ENCODE measurements around the gene ZNF236. TPM values are rescaled to one million over a fixed set of nuclear protein-coding genes. Genes with fewer than 3 reads are reported as not detected.
A peak's percentile ranks its signal among the peaks of the same experiment; 100 is the strongest.
"Not testable (repeated sequence)": the region's sequence is repeated elsewhere in the genome, so short reads cannot be mapped to it uniquely, and the experiment has no call there.

Gene ZNF236
- total and polyA plus RNA-seq, 2 donors (not counting 3 experiments of a cell fraction or from before 2014, with no cell fraction given) = 4.5 to 14.7 TPM

GRCh38 chr18:76963936-76964335 lies 141.6 kb downstream of the ZNF236 start:
- H3K27me3 ChIP-seq (ENCODE audit: control insufficient read depth in 2 of 2, insufficient read depth in 2 of 2, low read length in 2 of 2) = no peaks in the 10 kb centered on the region

DNA sequence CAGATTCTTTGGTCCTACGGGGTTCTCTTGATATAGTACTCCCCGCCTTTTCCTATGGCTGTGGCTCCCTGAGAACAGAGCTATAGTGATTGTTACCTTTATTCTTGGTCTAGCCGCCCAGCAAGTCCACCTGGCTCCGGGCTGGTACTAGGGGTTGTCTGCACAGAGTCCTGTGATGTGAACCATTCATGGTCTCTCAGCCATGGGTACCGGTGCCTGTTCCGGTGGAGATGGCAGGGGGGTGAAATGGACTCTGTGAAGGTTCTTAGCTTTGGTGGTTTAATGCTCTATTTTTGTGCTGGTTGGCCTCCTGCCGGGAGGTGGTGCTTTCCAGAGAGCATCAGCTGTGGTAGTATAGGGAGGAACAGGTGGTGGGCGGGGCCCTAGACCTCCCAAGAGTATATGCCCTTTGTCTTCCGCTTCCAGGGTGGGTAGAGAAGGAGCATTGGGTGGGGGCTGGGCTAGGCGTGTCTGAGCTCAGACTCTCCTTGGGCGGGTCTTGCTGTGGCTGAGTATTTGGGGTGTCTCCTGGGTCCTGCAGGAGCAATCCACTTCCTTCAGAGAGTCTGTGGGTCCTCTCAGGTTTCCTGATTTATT lies 143.3 kb downstream of the ZNF236 start:
- H4K20me1 ChIP-seq (replicated peaks; ENCODE audit: control insufficient read depth, extremely low read depth, insufficient read depth, low read length); H3K27ac ChIP-seq (ENCODE audit: insufficient read depth, low read depth, low read length); H3K9ac ChIP-seq (replicated peaks; ENCODE audit: extremely low read depth, insufficient read depth, low read length); DNase-seq (ENCODE audit: low read depth, low spot score); BruUV-seq (replicated peaks); H3K27me3 ChIP-seq (ENCODE audit: control insufficient read depth in 2 of 2, insufficient read depth in 2 of 2, low read length in 2 of 2); POLR2A ChIA-PET; H3K9me3 ChIP-seq (replicated peaks; ENCODE audit: control insufficient read depth, insufficient read depth, low read length); H3K79me2 ChIP-seq (ENCODE audit: control insufficient read depth, insufficient read depth, low read length); H3K36me3 ChIP-seq (ENCODE audit: control insufficient read depth in 2 of 2, extremely low read depth in 1 of 2, insufficient read depth in 2 of 2, low read length in 2 of 2); dilution Hi-C loops (cut with MboI; ENCODE audit: extremely low pct_ligation_motif_present, low sequenced_read_pairs); H3K9me1 ChIP-seq (replicated peaks; ENCODE audit: control insufficient read depth, extremely low read depth, insufficient read depth, low read length); H2AFZ ChIP-seq (ENCODE audit: low read depth, low read length); H3K4me1 ChIP-seq (ENCODE audit: control insufficient read depth, extremely low read depth, insufficient read depth, low read length); H3K4me3 ChIP-seq (replicated peaks in 1 of 3; ENCODE audit: insufficient read depth in 1 of 3, low read depth in 1 of 3, low read length in 3 of 3); intact Hi-C loops (cut with micrococcal nuclease); CTCF ChIA-PET; FAIRE-seq; H3K4me2 ChIP-seq (ENCODE audit: insufficient read depth, low read length): not testable (repeated sequence)

More at GRCh38 chr18:76963936-76964335, 141.6 kb downstream of the ZNF236 start:
- H3K27ac ChIP-seq (ENCODE audit: insufficient read depth, low read depth, low read length) = no peak overlapping the region
- dilution Hi-C loops (cut with MboI; ENCODE audit: extremely low pct_ligation_motif_present, low sequenced_read_pairs) = no loop called here
- peaks cover 5% of the 10 kb centered on the region in 2 experiments for H3K36me3 ChIP-seq (ENCODE audit: control insufficient read depth in 2 of 2, extremely low read depth in 1 of 2, insufficient read depth in 2 of 2, low read length in 2 of 2)
- no peaks in the 10 kb centered on the region for H3K9me3 ChIP-seq (replicated peaks; ENCODE audit: control insufficient read depth, insufficient read depth, low read length)
- intact Hi-C loops (cut with micrococcal nuclease) = no loop called here
- H3K9me1 ChIP-seq (replicated peaks; ENCODE audit: control insufficient read depth, extremely low read depth, insufficient read depth, low read length) = no peaks in the 10 kb centered on the region
- peaks cover 4% of the 10 kb centered on the region for H3K4me1 ChIP-seq (ENCODE audit: control insufficient read depth, extremely low read depth, insufficient read depth, low read length)
- no peak overlapping the region for H3K4me2 ChIP-seq (ENCODE audit: insufficient read depth, low read length)
- H3K9ac ChIP-seq (replicated peaks; ENCODE audit: extremely low read depth, insufficient read depth, low read length) = no peak overlapping the region
- no peaks in the 10 kb centered on the region for H4K20me1 ChIP-seq (replicated peaks; ENCODE audit: control insufficient read depth, extremely low read depth, insufficient read depth, low read length)
- TF ChIP-seq GATA2 (IDR thresholded peaks at IDR 0.05; ENCODE audit: insufficient read depth, insufficient read length, low read depth, low read length) = no peak
- TF ChIP-seq, protein P1, sequence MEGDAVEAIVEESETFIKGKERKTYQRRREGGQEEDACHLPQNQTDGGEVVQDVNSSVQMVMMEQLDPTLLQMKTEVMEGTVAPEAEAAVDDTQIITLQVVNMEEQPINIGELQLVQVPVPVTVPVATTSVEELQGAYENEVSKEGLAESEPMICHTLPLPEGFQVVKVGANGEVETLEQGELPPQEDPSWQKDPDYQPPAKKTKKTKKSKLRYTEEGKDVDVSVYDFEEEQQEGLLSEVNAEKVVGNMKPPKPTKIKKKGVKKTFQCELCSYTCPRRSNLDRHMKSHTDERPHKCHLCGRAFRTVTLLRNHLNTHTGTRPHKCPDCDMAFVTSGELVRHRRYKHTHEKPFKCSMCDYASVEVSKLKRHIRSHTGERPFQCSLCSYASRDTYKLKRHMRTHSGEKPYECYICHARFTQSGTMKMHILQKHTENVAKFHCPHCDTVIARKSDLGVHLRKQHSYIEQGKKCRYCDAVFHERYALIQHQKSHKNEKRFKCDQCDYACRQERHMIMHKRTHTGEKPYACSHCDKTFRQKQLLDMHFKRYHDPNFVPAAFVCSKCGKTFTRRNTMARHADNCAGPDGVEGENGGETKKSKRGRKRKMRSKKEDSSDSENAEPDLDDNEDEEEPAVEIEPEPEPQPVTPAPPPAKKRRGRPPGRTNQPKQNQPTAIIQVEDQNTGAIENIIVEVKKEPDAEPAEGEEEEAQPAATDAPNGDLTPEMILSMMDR (IDR thresholded peaks at IDR 0.05; ENCODE audit: extremely low read depth in 1 of 2, insufficient read depth in 1 of 2, low read depth in 1 of 2, low read length in 2 of 2) = no peak
- TF ChIP-seq MYC (IDR thresholded peaks at IDR 0.05; ENCODE audit: low read depth, low read length) = no peak
- no peak for TF ChIP-seq JUN (IDR thresholded peaks at IDR 0.05; ENCODE audit: borderline replicate concordance, insufficient read depth, insufficient read length, low read depth)
- TF ChIP-seq, protein P2, sequence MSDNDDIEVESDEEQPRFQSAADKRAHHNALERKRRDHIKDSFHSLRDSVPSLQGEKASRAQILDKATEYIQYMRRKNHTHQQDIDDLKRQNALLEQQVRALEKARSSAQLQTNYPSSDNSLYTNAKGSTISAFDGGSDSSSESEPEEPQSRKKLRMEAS (IDR thresholded peaks at IDR 0.05; ENCODE audit: insufficient read depth, insufficient read length) = no peak
- TF ChIP-seq POLR2A (IDR thresholded peaks at IDR 0.05; ENCODE audit: low read depth, low read length) = no peak
- no peak for TF ChIP-seq EZH2 (IDR thresholded peaks at IDR 0.05; ENCODE audit: borderline replicate concordance, low read depth, low read length, severe bottlenecking)
- TF ChIP-seq FOS (IDR thresholded peaks at IDR 0.05; ENCODE audit: borderline replicate concordance, insufficient read depth, low read length) = no peak
- no peak overlapping the region for H3K4me3 ChIP-seq (replicated peaks in 1 of 3; ENCODE audit: insufficient read depth in 1 of 3, low read depth in 1 of 3, low read length in 3 of 3)
- CTCF ChIA-PET = no interaction called here
- DNase-seq (ENCODE audit: low read depth, low spot score) (no peak), FAIRE-seq (no peak)
- H2AFZ ChIP-seq (ENCODE audit: low read depth, low read length) = no peak overlapping the region
- no TSS peak for BruUV-seq (replicated peaks)
- POLR2A ChIA-PET = no interaction called here
- peaks cover 8% of the 10 kb centered on the region for H3K79me2 ChIP-seq (ENCODE audit: control insufficient read depth, insufficient read depth, low read length)

GRCh38 chr18:76967299-76967698 lies 144.9 kb downstream of the ZNF236 start:
- intact Hi-C loops (cut with micrococcal nuclease); H3K27me3 ChIP-seq (ENCODE audit: control insufficient read depth in 2 of 2, insufficient read depth in 2 of 2, low read length in 2 of 2); H4K20me1 ChIP-seq (replicated peaks; ENCODE audit: control insufficient read depth, extremely low read depth, insufficient read depth, low read length); DNase-seq (ENCODE audit: low read depth, low spot score); H3K4me1 ChIP-seq (ENCODE audit: control insufficient read depth, extremely low read depth, insufficient read depth, low read length); H3K9me3 ChIP-seq (replicated peaks; ENCODE audit: control insufficient read depth, insufficient read depth, low read length); BruUV-seq (replicated peaks); H3K4me2 ChIP-seq (ENCODE audit: insufficient read depth, low read length); H3K79me2 ChIP-seq (ENCODE audit: control insufficient read depth, insufficient read depth, low read length); H2AFZ ChIP-seq (ENCODE audit: low read depth, low read length); H3K4me3 ChIP-seq (replicated peaks in 1 of 3; ENCODE audit: insufficient read depth in 1 of 3, low read depth in 1 of 3, low read length in 3 of 3); POLR2A ChIA-PET; dilution Hi-C loops (cut with MboI; ENCODE audit: extremely low pct_ligation_motif_present, low sequenced_read_pairs); H3K9me1 ChIP-seq (replicated peaks; ENCODE audit: control insufficient read depth, extremely low read depth, insufficient read depth, low read length); H3K36me3 ChIP-seq (ENCODE audit: control insufficient read depth in 2 of 2, extremely low read depth in 1 of 2, insufficient read depth in 2 of 2, low read length in 2 of 2); H3K9ac ChIP-seq (replicated peaks; ENCODE audit: extremely low read depth, insufficient read depth, low read length); H3K27ac ChIP-seq (ENCODE audit: insufficient read depth, low read depth, low read length): not testable (repeated sequence)
- CTCF ChIA-PET = interaction anchor here (1.2 to 1.3 kb wide), 2 partner anchors 164 to 165 kb away, joined by 3 to 4 read pairs; no protein-coding TSS in a partner anchor
- FAIRE-seq = peak; percentile 69

Data from endothelial cell of umbilical vein (primary cell).